Ascending aorta (tissue), 2 donors: ENCODE data around the gene PUDP. TPM values are rescaled to one million over a fixed set of nuclear protein-coding genes. Genes with fewer than 3 reads are reported as not detected.

Experiments
- DNase-seq, 2 donors: peaks; one replicate each; pipeline ENCODE4 v3.0.0-alpha.2; 2019; ENCODE audit warnings: low spot score in 2 of 2
- H3K27ac ChIP-seq, 2 donors: fragments of 200-600 bp; sonication (generic); one replicate each; pipeline ENCODE4 v1.5.1; 2016 to 2017; ENCODE audit warnings: mild to moderate bottlenecking in 1 of 2
- H3K27me3 ChIP-seq: fragments of 200-600 bp; sonication (generic); one replicate; pipeline ENCODE4 v1.5.1; 2017
- H3K36me3 ChIP-seq, 2 donors: fragments of 200-600 bp; sonication (generic); one replicate each; pipeline ENCODE4 v1.5.1; 2016
- H3K4me1 ChIP-seq, 2 donors: fragments of 200-600 bp; sonication (generic); one replicate each; pipeline ENCODE4 v1.5.1; 2016 to 2017; ENCODE audit warnings: mild to moderate bottlenecking in 1 of 2
- H3K4me3 ChIP-seq, 2 donors: fragments of 200-600 bp; sonication (generic); one replicate each; pipeline ENCODE4 v1.5.1; 2016 to 2017; ENCODE audit warnings: mild to moderate bottlenecking in 1 of 2
- H3K9me3 ChIP-seq, 2 donors: fragments of 200-600 bp; sonication (generic); one replicate each; pipeline ENCODE4 v1.5.1; 2016
- CTCF ChIP-seq, 3 experiments: fragments of 200-600 bp in 2 of 3; fragments of 450-650 bp in 1 of 3; sonication (generic) in 2 of 3; IDR thresholded peaks; one replicate each; pipeline ENCODE4 v1.5.1; 2016 to 2019; ENCODE audit warnings: antibody characterized with exemption in 3 of 3, mild to moderate bottlenecking in 1 of 3, moderate library complexity in 1 of 3
- intact Hi-C: fragments of 100-400 bp; cut with DNase I; formaldehyde crosslinking; loops from one replicate; pipeline ENCODE4 v1.15.1; 2023
- total RNA-seq: library from RNA; depleted of rRNA; stranded (reverse); fragments of >200 nt; gene quantifications from one replicate; pipeline ENCODE4 v1.1.0, GENCODE V29; 2016

Gene PUDP
- total RNA-seq, 1 donor from 2014 or later, result 1.7 TPM

GRCh38 chrX:7168371-7168770, 20.4 kb upstream of the PUDP start:
- Histone ChIP-seq H3K27me3 (no peaks in the 10 kb centered on the region), H3K9me3 (peaks cover 0 to 7% of the 10 kb centered on the region in 2 donors), H3K36me3 (no peaks in the 10 kb centered on the region), H3K4me3 (no peak overlapping the region), H3K27ac (no peak overlapping the region), H3K4me1 (peaks cover 3 to 4% of the 10 kb centered on the region in 2 donors)
- TF ChIP-seq CTCF (IDR thresholded peaks at IDR 0.05), result no peak
- intact Hi-C loops, result no loop called here
- no peak for DNase-seq

GRCh38 chrX:7164174-7164573, 16.2 kb upstream of the PUDP start:
- Histone ChIP-seq H3K9me3 (peaks cover 0 to 7% of the 10 kb centered on the region in 2 donors), H3K27me3 (no peaks in the 10 kb centered on the region), H3K4me1 (peaks cover 3 to 4% of the 10 kb centered on the region in 2 donors), H3K36me3 (no peaks in the 10 kb centered on the region), H3K4me3 (no peak overlapping the region), H3K27ac (no peak overlapping the region)
- intact Hi-C loops, result no loop called here
- DNase-seq, result no peak
- no peak for TF ChIP-seq CTCF (IDR thresholded peaks at IDR 0.05)

GRCh38 chrX:7163146-7163677, 15.3 kb upstream of the PUDP start:
- intact Hi-C loops, result no loop called here
- no peaks in the 10 kb centered on the region for H3K27me3 ChIP-seq
- H3K4me1 ChIP-seq, result peaks cover 3 to 4% of the 10 kb centered on the region in 2 donors
- no peak overlapping the region for H3K4me3 ChIP-seq
- no peak for TF ChIP-seq CTCF (IDR thresholded peaks at IDR 0.05)
- H3K27ac ChIP-seq, result no peak overlapping the region
- no peaks in the 10 kb centered on the region for H3K9me3 ChIP-seq
- no peak for DNase-seq
- no peaks in the 10 kb centered on the region for H3K36me3 ChIP-seq

GRCh38 chrX:7159149-7159861, 11.4 kb upstream of the PUDP start:
- H3K27ac ChIP-seq, result no peak overlapping the region
- H3K27me3 ChIP-seq, result no peaks in the 10 kb centered on the region
- TF ChIP-seq CTCF (IDR thresholded peaks at IDR 0.05), result no peak
- H3K9me3 ChIP-seq, result no peaks in the 10 kb centered on the region
- H3K4me1 ChIP-seq, result peaks cover 3 to 4% of the 10 kb centered on the region in 2 donors
- H3K4me3 ChIP-seq, result no peak overlapping the region
- no peaks in the 10 kb centered on the region for H3K36me3 ChIP-seq
- no peak for DNase-seq
- intact Hi-C loops, result no loop called here

- Histone ChIP-seq H3K36me3 (no peaks in the 10 kb centered on the region), H3K27ac (no peak overlapping the region), H3K4me3 (no peak overlapping the region), H3K4me1 (no peaks in the 10 kb centered on the region), H3K9me3 (no peaks in the 10 kb centered on the region), H3K27me3 (no peaks in the 10 kb centered on the region)
- DNase-seq, result no peak
- intact Hi-C loops, result no loop called here
- no peak for TF ChIP-seq CTCF (IDR thresholded peaks at IDR 0.05)
These were observed 10.6 kb upstream of the PUDP start for GRCh38 chrX:7158468-7158990.
